ENCODE measurements around the gene MRC2. TPM values are rescaled to one million over a fixed set of nuclear protein-coding genes. Genes with fewer than 3 reads are reported as not detected.

MRC2 gene
- total RNA-seq, 1 experiment from 2014 or later = 2.3 TPM

- Mint-ChIP-seq H3K9me3 (ENCODE audit: low read depth, unreplicated experiment) (no peaks in the 10 kb centered on the region), H3K27me3 (ENCODE audit: unreplicated experiment) (no peaks in the 10 kb centered on the region), H3K36me3 (ENCODE audit: insufficient read depth, unreplicated experiment) (peaks cover 10% of the 10 kb centered on the region), H3K27ac (ENCODE audit: unreplicated experiment) (no peak overlapping the region), H3K4me1 (ENCODE audit: low read depth, unreplicated experiment) (no peaks in the 10 kb centered on the region), H3K4me3 (ENCODE audit: low read depth, unreplicated experiment) (no peak overlapping the region)
- no TSS peak for BruUV-seq (replicated peaks)
- DNase-seq = no peak
- CTCF ChIA-PET = interaction anchor here (0.6 to 1.1 kb wide), 2 partner anchors 40 to 44 kb away, joined by 4 read pairs; no protein-coding TSS in a partner anchor
- TF ChIP-seq CTCF (IDR thresholded peaks at IDR 0.05; ENCODE audit: unreplicated experiment) = no peak
- intact Hi-C loops (cut with micrococcal nuclease; ENCODE audit: unreplicated experiment) = no loop called here
These were observed 35.0 kb upstream of the MRC2 start for GRCh38 chr17:62592341-62593099.

- no peak for DNase-seq
- no TSS peak for BruUV-seq (replicated peaks)
- CTCF ChIA-PET = no interaction called here
- Mint-ChIP-seq H3K36me3 (ENCODE audit: insufficient read depth, unreplicated experiment) (peaks cover 4% of the 10 kb centered on the region), H3K27me3 (ENCODE audit: unreplicated experiment) (no peaks in the 10 kb centered on the region), H3K9me3 (ENCODE audit: low read depth, unreplicated experiment) (no peaks in the 10 kb centered on the region), H3K4me1 (ENCODE audit: low read depth, unreplicated experiment) (no peaks in the 10 kb centered on the region), H3K27ac (ENCODE audit: unreplicated experiment) (no peak overlapping the region), H3K4me3 (ENCODE audit: low read depth, unreplicated experiment) (no peak overlapping the region)
- no peak for TF ChIP-seq CTCF (IDR thresholded peaks at IDR 0.05; ENCODE audit: unreplicated experiment)
- intact Hi-C loops (cut with micrococcal nuclease; ENCODE audit: unreplicated experiment) = no loop called here
These were observed 32.0 kb upstream of the MRC2 start for GRCh38 chr17:62595484-62595883.

GRCh38 chr17:62596662-62597061 is 30.8 kb upstream of the MRC2 start:
- CTCF ChIA-PET = no interaction called here
- peaks cover 4% of the 10 kb centered on the region for H3K36me3 Mint-ChIP-seq (ENCODE audit: insufficient read depth, unreplicated experiment)
- H3K27ac Mint-ChIP-seq (ENCODE audit: unreplicated experiment) = no peak overlapping the region
- H3K4me3 Mint-ChIP-seq (ENCODE audit: low read depth, unreplicated experiment) = no peak overlapping the region
- H3K9me3 Mint-ChIP-seq (ENCODE audit: low read depth, unreplicated experiment) = no peaks in the 10 kb centered on the region
- no peaks in the 10 kb centered on the region for H3K27me3 Mint-ChIP-seq (ENCODE audit: unreplicated experiment)
- DNase-seq = no peak
- H3K4me1 Mint-ChIP-seq (ENCODE audit: low read depth, unreplicated experiment) = no peaks in the 10 kb centered on the region
- intact Hi-C loops (cut with micrococcal nuclease; ENCODE audit: unreplicated experiment) = no loop called here
- no peak for TF ChIP-seq CTCF (IDR thresholded peaks at IDR 0.05; ENCODE audit: unreplicated experiment)
- no TSS peak for BruUV-seq (replicated peaks)

GRCh38 chr17:62597150-62597549 is 30.3 kb upstream of the MRC2 start:
- Mint-ChIP-seq H3K27me3 (ENCODE audit: unreplicated experiment) (no peaks in the 10 kb centered on the region), H3K4me1 (ENCODE audit: low read depth, unreplicated experiment) (no peaks in the 10 kb centered on the region), H3K9me3 (ENCODE audit: low read depth, unreplicated experiment) (no peaks in the 10 kb centered on the region), H3K27ac (ENCODE audit: unreplicated experiment) (no peak overlapping the region), H3K4me3 (ENCODE audit: low read depth, unreplicated experiment) (no peak overlapping the region), H3K36me3 (ENCODE audit: insufficient read depth, unreplicated experiment) (peaks cover 4% of the 10 kb centered on the region)
- intact Hi-C loops (cut with micrococcal nuclease; ENCODE audit: unreplicated experiment) = no loop called here
- DNase-seq = no peak
- no peak for TF ChIP-seq CTCF (IDR thresholded peaks at IDR 0.05; ENCODE audit: unreplicated experiment)
- CTCF ChIA-PET = no interaction called here
- BruUV-seq (replicated peaks) = no TSS peak

Data from Calu3 (cell line).